Stimulated activated CD8-positive, alpha-beta memory T cell treated with anti-CD3 and anti-CD28 coated beads, Interleukin-15, amount 100 ng/mL, for 24 hours (primary cell): ENCODE measurements around the gene RASAL1.

ENCODE experiments used
- DNase-seq: peaks from one replicate; pipeline ENCODE4 v3.0.0-alpha.2; 2020; ENCODE audit warnings: low read depth

RASAL1 gene

GRCh38 chr12:113057565-113058485 lies 77.7 kb downstream of the RASAL1 start:
- DNase-seq, result no peak

- DNase-seq, result no peak
Measured at GRCh38 chr12:113056631-113057488, 78.7 kb downstream of the RASAL1 start, which contains the start of gene DTX1. Gene DTX1 (plus strand): TSS chr12:113056730. CDS start chr12:113058193, 1,463 bp downstream.

DNA sequence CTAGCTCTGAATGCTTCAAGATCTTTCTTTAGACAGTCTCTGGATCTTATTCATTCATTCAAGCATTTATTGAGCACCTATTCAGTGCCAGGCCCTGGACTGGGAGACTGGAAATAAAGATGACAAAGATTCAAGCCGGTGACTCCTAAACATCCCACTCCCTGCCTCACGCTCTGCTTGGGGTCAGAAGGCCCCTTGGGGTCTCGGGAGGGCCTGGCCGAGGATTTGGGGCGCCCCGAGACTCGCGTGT lies 79.3 kb downstream of the RASAL1 start:
- DNase-seq, result no peak

GRCh38 chr12:113055594-113056380 lies 79.8 kb downstream of the RASAL1 start:
- DNase-seq, result no peak

DNA sequence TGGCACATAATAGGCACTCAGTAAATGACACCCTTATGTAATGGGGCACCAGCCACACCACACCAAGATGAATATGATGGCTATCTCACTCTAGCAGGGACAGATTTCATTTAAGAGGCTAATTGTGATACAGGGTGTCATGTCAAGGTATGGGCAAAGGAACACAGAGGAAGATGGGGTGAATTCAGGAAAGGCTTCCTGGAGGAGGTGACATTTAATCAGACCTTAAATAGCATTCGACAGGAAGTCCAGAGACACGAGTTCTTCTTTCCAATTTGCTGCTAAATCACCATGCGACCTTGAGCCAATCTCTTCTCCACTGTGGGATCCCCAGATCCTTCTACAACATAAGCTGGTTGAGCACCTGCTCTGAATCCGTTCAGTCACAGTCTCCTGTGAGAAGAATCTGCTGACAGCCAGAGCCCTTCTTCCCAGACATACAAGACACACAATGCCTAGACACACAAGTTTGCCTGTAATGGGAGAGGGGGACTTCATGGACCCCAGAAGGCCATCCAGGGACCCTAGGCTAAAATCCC lies 80.5 kb downstream of the RASAL1 start:
- DNase-seq, result no peak

DNA sequence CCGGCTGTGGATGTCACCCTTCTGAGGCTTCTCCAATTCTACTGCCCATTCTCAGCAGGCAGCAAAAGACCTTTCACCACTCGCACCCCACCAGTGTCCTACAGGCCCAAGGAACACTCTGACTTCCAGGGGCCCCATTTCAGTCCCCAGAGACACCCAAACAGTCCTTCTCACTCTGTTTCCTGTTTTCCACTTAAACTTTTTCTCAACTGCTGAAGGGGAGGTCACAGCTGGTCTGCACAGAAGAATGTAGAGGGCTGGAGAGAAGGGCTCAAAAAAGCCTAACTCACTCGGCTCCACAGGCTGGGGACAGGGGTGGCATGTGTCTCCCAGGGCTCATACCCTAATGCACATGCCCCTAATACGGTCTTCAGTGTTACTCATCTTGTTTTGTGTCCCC lies 83.2 kb downstream of the RASAL1 start:
- DNase-seq, result no peak

DNA sequence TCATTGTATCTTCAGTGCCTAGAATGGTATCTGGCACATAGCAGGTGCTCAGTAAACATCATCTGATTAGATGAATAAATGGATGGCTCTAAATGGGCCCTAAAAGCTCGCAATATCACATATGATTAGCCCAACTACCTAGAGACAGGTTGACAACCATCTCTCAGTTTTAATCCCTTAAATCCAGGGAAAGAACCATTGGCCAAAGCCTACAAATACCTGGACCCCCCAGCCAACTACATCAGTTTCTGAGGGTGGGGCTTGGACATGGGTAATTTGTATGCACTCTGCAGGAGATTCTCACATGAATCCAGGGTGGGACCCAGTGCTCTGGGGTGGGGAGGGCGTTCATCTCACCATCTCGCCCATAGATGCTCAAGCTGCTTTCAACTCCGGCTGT lies 83.8 kb downstream of the RASAL1 start:
- no peak for DNase-seq

- no peak for DNase-seq
Measured at GRCh38 chr12:113050795-113051194, 84.8 kb downstream of the RASAL1 start.

- DNase-seq, result no peak
Measured at GRCh38 chr12:113049976-113050742, 85.4 kb downstream of the RASAL1 start.
